ENCODE measurements around the gene KCNH8.
"Not testable (repeated sequence)": the region's sequence is repeated elsewhere in the genome, so short reads cannot be mapped to it uniquely, and the experiment has no call there.

Gene KCNH8

GRCh38 chr3:19183584-19183983 lies 35.3 kb downstream of the KCNH8 start:
- DNase-seq, result no peak

- no peak for DNase-seq
Observed at GRCh38 chr3:19190126-19190525, 41.8 kb downstream of the KCNH8 start.

DNA sequence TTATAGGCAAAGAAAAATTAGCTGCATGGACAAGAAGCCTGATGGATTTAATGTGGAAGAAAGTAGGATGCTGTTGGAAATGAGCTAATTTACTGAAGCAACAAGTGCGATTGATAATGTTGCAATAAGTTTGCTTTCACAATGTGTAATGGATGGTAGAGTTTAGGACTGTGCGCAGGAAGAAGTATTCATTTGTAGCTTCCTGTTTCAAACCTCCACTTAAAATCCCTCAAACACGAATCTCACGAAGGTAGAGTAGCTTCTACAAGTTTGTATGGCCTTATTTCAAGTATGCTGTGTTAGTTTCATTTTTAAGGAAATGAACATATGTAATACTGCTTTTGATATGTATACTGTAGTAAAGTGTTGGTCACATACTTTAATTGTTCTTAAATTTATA lies 42.3 kb downstream of the KCNH8 start:
- DNase-seq, result no peak

- DNase-seq, result no peak
Observed at GRCh38 chr3:19199131-19199530, 50.8 kb downstream of the KCNH8 start.

- no peak for DNase-seq
Observed at GRCh38 chr3:19202303-19202702, 54.0 kb downstream of the KCNH8 start.

DNA sequence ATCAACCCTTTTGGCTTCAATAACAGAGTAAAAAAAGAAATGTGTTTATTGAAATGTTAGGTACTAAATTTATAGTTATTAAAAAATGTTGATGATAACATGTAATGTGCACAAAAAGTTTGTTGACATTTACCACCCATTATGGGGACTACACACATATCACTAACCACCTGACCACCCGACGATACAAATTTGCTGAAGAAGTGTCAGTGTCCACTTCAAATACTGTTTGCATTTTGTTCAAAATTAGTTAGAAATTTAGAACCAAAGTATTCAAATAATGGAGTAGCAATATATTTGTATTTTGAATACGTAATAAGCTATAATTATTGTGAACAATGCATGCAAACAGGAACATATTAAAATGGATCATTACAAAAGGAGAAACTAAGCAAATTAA lies 54.4 kb downstream of the KCNH8 start:
- no peak for DNase-seq

GRCh38 chr3:19206540-19206939 lies 58.2 kb downstream of the KCNH8 start:
- no peak for DNase-seq

DNA sequence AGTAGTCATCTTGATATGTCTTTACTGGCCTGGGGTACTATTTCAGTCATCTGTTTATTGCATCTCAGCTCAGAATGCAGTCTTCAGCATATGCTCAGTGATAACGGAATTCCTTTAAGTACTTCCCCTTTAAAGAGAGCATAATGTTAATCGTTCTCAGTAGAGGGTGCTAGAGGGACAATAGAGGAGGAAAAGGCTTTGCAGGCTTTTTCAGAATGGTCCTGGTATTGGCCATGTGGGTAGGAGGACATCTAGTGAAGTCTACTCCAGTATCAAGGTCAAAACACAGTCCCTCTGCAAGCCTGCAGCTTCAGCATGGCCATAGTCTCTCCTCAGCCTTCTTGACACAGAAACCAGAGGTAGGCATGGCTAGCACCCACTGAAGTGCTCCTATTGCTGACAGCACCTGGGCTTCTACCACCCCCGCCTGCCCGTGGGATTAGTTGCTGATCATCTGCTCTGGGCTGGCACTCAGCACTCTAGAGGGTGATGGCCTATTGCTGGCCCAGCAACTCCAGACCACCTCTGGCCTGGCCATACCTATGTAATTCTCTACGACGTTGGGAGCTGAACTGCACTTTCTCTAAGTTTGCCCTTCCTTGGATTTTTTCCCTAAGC lies 65.4 kb downstream of the KCNH8 start:
- no peak for DNase-seq

DNA sequence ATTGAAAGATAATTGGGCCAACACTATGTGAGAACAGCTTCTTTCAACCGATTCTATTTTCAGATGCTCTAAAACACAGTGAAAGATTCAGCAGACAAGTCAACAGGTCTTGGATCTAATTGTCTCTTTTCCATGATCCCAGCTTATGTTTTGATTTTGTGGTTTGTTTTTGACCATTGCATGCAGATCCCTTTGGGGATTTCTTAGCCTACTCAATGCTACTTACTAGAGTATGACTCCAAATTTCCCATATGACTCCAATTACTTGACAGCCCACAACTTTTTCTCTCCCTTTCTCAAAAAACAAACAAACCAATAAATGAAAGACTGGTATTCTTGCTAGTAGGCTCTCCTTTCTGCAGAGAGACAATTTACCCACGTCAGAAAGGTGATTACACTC lies 67.1 kb downstream of the KCNH8 start:
- no peak for DNase-seq

- DNase-seq, result no peak
Observed at GRCh38 chr3:19216669-19217337, 68.5 kb downstream of the KCNH8 start.

GRCh38 chr3:19220311-19220710 lies 72.0 kb downstream of the KCNH8 start:
- no peak for DNase-seq

DNA sequence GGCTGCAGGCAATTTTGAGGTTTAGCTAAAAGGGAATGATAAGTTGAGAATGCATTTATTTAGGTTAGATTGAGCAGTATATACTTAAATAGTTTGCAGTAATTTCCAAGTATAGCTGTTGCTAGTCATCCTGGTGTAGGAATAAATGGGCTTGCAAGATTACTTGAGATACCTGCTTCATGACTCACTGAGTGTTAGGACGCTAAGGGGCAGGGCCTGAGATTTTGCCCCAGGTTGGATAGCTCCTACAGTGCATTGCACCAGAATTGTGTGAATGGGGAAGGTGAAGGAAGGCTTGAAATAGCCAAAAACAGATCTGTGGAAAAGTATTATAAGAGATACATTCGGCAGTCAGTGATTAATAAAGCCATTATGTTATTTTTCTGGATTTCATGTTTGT lies 72.8 kb downstream of the KCNH8 start:
- no peak for DNase-seq

GRCh38 chr3:19226479-19226878 lies 78.2 kb downstream of the KCNH8 start:
- no peak for DNase-seq

DNA sequence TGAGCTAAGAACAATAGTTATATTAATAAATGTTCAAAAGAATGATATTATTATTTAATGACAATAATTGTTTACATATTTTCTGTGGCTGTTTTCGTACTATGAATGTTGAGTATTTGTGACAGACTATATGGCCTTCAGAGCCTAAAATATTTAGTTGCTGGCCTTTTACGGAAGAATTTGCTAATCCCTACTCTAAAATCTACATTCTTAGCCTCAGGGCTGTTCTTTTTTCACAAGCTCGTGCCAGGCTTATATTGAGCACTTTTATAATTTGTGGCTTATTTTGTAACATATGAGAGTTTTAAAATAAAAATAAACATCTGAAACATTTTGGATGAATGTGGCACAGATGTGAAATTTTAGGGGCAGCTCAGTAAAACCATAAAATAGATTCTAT lies 79.9 kb downstream of the KCNH8 start:
- DNase-seq, result no peak

DNA sequence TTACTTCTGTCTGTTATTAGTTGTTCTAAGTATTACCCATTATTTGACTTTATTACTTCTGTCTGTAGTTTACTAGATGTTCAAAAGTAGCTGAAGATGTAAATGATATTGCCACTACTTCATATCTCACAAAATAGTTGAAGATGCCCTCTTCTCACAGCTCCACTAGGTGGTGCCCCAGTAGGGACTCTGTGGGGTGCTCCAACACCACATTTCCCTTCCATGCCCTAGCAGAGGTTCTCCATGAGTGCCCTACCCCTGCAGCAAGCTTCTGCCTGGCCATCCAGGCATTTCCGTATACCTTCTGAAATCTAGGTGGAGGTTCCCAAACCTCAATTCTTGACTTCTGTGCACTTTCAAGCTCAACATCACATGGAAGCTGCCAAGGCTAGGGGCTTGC lies 80.8 kb downstream of the KCNH8 start:
- no peak for DNase-seq

DNA sequence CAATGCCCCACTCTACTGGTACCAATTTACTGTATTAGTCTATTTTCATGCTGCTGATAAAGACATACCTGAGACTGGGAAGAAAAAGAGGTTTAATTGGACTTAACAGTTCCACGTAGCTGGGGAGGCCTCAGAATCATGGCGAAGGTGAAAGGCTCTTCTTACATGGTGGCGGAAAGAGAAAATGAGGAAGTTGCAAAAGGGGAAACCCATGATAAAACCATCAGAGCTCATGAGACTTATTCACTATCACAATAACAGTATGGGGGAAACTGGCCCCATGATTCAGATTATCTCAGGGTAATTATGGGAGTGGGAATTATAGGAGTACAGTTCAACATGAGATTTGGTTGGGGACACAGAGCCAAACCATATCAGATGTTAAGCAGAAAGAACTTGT lies 81.6 kb downstream of the KCNH8 start:
- DNase-seq, result not testable (repeated sequence)

DNA sequence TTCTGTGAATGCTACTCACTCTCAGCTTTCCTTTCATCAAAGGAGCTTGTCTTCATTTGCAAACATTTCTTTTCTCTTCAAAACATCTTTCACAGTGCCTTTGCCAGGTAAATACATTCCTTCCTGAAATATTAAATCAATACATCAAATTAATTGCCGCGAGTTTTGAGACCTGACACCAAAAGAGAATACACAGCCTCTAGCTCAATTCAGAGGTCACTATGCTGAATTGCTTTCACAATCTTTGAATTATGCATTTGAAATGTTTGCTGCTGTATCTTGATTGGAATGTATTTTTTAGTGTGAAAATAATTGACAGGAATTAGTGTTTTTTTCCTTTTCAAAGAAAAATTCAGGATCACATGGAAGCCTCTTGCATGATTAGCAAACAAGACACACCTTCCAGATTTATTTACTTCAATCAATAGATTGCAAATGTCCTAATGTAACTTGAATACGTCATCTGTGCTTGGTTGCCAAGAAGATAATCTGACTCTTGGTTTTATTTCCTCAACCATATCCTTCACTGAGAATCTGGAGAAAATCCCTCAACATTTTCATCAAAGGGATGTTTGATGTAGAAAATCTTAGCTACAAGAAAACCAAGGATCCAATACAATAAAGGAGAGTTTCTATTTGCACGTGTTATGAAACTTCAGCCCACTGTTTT lies 83.6 kb downstream of the KCNH8 start:
- DNase-seq, result no peak

DNA sequence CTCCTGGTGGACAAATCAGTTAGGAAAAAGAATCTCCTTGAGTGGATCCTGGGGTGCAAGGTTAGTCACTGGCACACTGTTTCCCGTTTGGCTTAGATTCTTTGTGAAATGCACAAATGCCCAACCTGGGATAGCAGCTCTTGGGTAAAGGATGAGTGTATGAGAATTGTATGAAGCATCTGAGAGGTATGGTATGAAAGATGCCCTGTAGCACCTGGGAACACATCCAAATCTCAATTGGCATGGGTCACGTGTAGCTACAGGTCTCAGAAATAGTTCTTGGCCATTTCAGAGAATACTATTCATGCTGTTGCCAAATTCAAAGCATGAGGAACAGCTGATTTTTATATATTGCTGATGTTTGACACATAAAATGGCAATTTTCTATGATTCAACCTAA lies 84.3 kb downstream of the KCNH8 start:
- no peak for DNase-seq

GRCh38 chr3:19233882-19234784 lies 85.8 kb downstream of the KCNH8 start:
- not testable (repeated sequence) for DNase-seq

GRCh38 chr3:19248143-19248542 lies 99.8 kb downstream of the KCNH8 start:
- DNase-seq, result no peak

- DNase-seq, result no peak
Observed at GRCh38 chr3:19248767-19249166, 100.5 kb downstream of the KCNH8 start.

DNA sequence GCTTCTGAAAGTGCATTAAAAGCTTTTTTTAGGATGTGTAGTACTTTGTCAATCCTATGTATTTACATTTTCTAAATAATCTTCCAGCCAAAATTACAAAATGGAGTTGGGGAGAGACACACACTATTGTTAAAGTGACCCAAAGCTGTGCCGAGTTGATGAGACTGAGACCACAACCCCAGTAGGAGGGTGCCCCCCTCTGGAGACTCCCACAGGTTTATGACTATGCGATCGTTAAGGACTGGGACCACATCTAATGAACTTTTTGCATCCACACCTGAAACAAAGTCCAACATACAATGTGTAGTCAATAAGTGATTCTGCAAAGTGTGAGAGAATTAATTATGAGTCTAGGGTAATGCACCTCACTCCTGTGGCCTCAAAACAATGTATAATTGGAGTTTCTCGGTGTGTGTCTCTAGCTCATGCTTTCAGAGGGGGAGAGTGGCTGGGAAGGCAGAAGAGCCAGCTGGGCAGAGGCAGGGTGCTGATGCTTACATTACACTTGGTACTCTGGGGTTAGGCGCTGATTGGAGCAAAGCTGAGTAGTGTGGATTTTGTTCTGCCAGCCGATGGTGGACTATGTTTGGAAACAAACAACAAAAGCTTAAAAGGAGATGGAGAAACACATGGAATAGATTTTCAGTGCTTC lies 102.8 kb downstream of the KCNH8 start:
- no peak for DNase-seq

DNA sequence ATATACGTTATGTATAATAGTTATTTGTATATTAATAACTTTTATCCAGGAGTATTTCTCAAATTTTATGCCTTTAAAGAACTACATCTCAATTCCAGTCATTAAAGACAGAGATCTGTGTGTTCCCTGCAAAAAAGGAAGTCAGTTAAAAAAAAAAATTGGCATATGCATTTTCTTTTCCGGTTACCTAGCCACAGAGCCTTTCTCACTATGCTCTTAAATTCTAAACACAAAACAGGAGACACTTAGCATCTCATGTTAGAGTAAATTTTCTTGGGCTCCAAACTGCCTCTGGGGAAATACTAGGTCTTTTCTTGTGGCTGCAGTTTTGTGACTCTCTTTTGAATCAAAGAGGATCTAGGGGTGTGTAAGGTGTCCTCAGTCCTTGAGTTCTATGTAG lies 105.9 kb downstream of the KCNH8 start:
- no peak for DNase-seq
